ENCODE measurements around the gene RAB10.
"Not testable (repeated sequence)": the region's sequence is repeated elsewhere in the genome, so short reads cannot be mapped to it uniquely, and the experiment has no call there.

Gene RAB10

GRCh38 chr2:26100384-26100783 is 66.5 kb downstream of the RAB10 start:
- no peak for DNase-seq

- DNase-seq, result no peak
These were observed 69.9 kb downstream of the RAB10 start for GRCh38 chr2:26103752-26104151.

GRCh38 chr2:26108701-26109100 is 74.8 kb downstream of the RAB10 start:
- DNase-seq, result not testable (repeated sequence)

- DNase-seq, result no peak
These were observed 78.3 kb downstream of the RAB10 start for GRCh38 chr2:26112201-26112600.

- no peak for DNase-seq
These were observed 80.3 kb downstream of the RAB10 start for GRCh38 chr2:26114151-26114550.

GRCh38 chr2:26118682-26119081 is 84.8 kb downstream of the RAB10 start:
- DNase-seq, result no peak

GRCh38 chr2:26119521-26119920 is 85.6 kb downstream of the RAB10 start:
- DNase-seq, result no peak

- DNase-seq, result no peak
These were observed 88.7 kb downstream of the RAB10 start for GRCh38 chr2:26122630-26123029.

GRCh38 chr2:26123426-26123825 is 89.5 kb downstream of the RAB10 start:
- no peak for DNase-seq

GRCh38 chr2:26126074-26126473 is 92.2 kb downstream of the RAB10 start:
- no peak for DNase-seq

GRCh38 chr2:26128176-26128575 is 94.3 kb downstream of the RAB10 start:
- DNase-seq, result no peak

GRCh38 chr2:26130763-26131162 is 96.9 kb downstream of the RAB10 start:
- DNase-seq, result no peak

GRCh38 chr2:26136451-26136850 is 102.6 kb downstream of the RAB10 start:
- DNase-seq, result no peak

GRCh38 chr2:26139269-26140183 is 105.6 kb downstream of the RAB10 start:
- DNase-seq, result no peak

GRCh38 chr2:26141145-26141769 is 107.4 kb downstream of the RAB10 start:
- DNase-seq, result no peak

GRCh38 chr2:26144031-26144430 is 110.1 kb downstream of the RAB10 start:
- DNase-seq, result no peak

GRCh38 chr2:26144953-26145680 is 111.2 kb downstream of the RAB10 start:
- peak; percentile 36 for DNase-seq

- no peak for DNase-seq
These were observed 114.6 kb downstream of the RAB10 start for GRCh38 chr2:26148501-26148900.

- no peak for DNase-seq
These were observed 116.4 kb downstream of the RAB10 start for GRCh38 chr2:26150243-26150642.

GRCh38 chr2:26157580-26157979 is 123.7 kb downstream of the RAB10 start:
- no peak for DNase-seq

GRCh38 chr2:26161926-26162325 is 128.0 kb downstream of the RAB10 start:
- DNase-seq, result no peak

GRCh38 chr2:26162963-26163362 is 129.1 kb downstream of the RAB10 start:
- no peak for DNase-seq

GRCh38 chr2:26164231-26164630 is 130.3 kb downstream of the RAB10 start:
- DNase-seq, result no peak
